ENCODE data around the gene SFMBT2. TPM values are rescaled to one million over a fixed set of nuclear protein-coding genes. Genes with fewer than 3 reads are reported as not detected.

Gene SFMBT2
- total and polyA plus RNA-seq, 2 of the 4 experiments (the other 2 are of a cell fraction), result 0.70 to 1.3 TPM

GRCh38 chr10:7428673-7429350, 18.0 kb upstream of the SFMBT2 start:
- H2BK120ac ChIP-seq (ENCODE audit: low read depth, low read length), result no peak overlapping the region
- H4K8ac ChIP-seq (ENCODE audit: low read depth in 2 of 2, low read length in 2 of 2), result no peak overlapping the region
- intact Hi-C loops (cut with micrococcal nuclease) (no loop called here), in situ Hi-C loops (cut with MboI; ENCODE audit: low sequenced_read_pairs) (no loop called here), dilution Hi-C loops (cut with HindIII; ENCODE audit: low sequenced_read_pairs, unreplicated experiment) (no loop called here)
- H3K27me3 ChIP-seq (ENCODE audit: control insufficient read depth, insufficient read depth, low read length), result no peaks in the 10 kb centered on the region; the same call in 1 of the 2 replicates
- no peaks in the 10 kb centered on the region for H3K79me1 ChIP-seq (ENCODE audit: low read depth in 1 of 2, low read length in 2 of 2)
- H3K23ac ChIP-seq (ENCODE audit: low read depth, low read length), result no peak overlapping the region
- WGBS, 2 experiments (ENCODE audit: extremely low coverage in 2 of 2, insufficient read length in 1 of 2), result no CpG with 5 or more reads among the region's 5 CpGs
- H2AFZ ChIP-seq (replicated peaks; ENCODE audit: low read length, poor library complexity), result no peak overlapping the region
- no peak overlapping the region for H3K4me3 ChIP-seq (ENCODE audit: insufficient read depth, low read depth, low read length)
- H3K36me3 ChIP-seq (ENCODE audit: control insufficient read depth, insufficient read depth, low read length), result no peaks in the 10 kb centered on the region
- ChIA-PET POLR2A (ENCODE audit: unreplicated experiment) (no interaction called here), CTCF (no interaction called here)
- H3K56ac ChIP-seq (ENCODE audit: extremely low read depth, insufficient read depth, low read length), result no peak overlapping the region
- no peak overlapping the region for H3K4ac ChIP-seq (ENCODE audit: low read depth, low read length)
- no peak overlapping the region for H2AK5ac ChIP-seq (ENCODE audit: low read depth, low read length)
- no peak overlapping the region for H2BK5ac ChIP-seq (ENCODE audit: low read depth, low read length, poor library complexity, severe bottlenecking)
- no peak overlapping the region for H3K27ac ChIP-seq (ENCODE audit: insufficient read depth, low read length)
- no peak for ATAC-seq (ENCODE audit: low read depth)
- no peaks in the 10 kb centered on the region for H3K4me1 ChIP-seq (ENCODE audit: control insufficient read depth, insufficient read depth, low read length)
- no peak overlapping the region for H4K91ac ChIP-seq (ENCODE audit: insufficient read depth, low read depth, low read length)
- no peaks in the 10 kb centered on the region for H3K9me1 ChIP-seq (ENCODE audit: insufficient read depth, low read length)
- no peak overlapping the region for H3K4me2 ChIP-seq (ENCODE audit: low read depth, low read length)
- DNase-seq, result no peak
- H2BK15ac ChIP-seq (ENCODE audit: low read depth, low read length), result no peak overlapping the region
- H3K9me3 ChIP-seq (ENCODE audit: control insufficient read depth, insufficient read depth, low read length), result no peaks in the 10 kb centered on the region
- no peak for TF ChIP-seq CEBPB (IDR thresholded peaks at IDR 0.05; ENCODE audit: low read depth, low read length)
- H2AK9ac ChIP-seq (replicated peaks; ENCODE audit: low read depth, low read length, poor library complexity), result no peak overlapping the region
- no peak overlapping the region for H3K9ac ChIP-seq (ENCODE audit: low read depth, low read length)
- no peak overlapping the region for H4K5ac ChIP-seq (ENCODE audit: low read depth, low read length)
- no peak overlapping the region for H2BK20ac ChIP-seq (ENCODE audit: low read depth, low read length)
- H3K14ac ChIP-seq (replicated peaks; ENCODE audit: low read depth, low read length), result no peak overlapping the region
- no peak overlapping the region for H3K18ac ChIP-seq (ENCODE audit: low read depth, low read length)
- BruUV-seq (replicated peaks), result no TSS peak
- H4K20me1 ChIP-seq (ENCODE audit: insufficient read depth, low read length), result no peaks in the 10 kb centered on the region

All from IMR-90 (cell line).